ENCODE measurements around the gene NETO1.

NETO1 gene

GRCh38 chr18:72867746-72868584 is at the start of gene NETO1:
Gene NETO1 (minus strand): TSS chr18:72867987. CDS start chr18:72867291, 696 bp downstream.
- no peak for DNase-seq

GRCh38 chr18:72910045-72910444 is 42.3 kb upstream of the NETO1 start:
- no peak for DNase-seq

- DNase-seq = no peak
Measured at GRCh38 chr18:72908181-72908580, 40.4 kb upstream of the NETO1 start.

GRCh38 chr18:72903033-72903432 is 35.2 kb upstream of the NETO1 start:
- no peak for DNase-seq

- no peak for DNase-seq
Measured at GRCh38 chr18:72899338-72899737, 31.6 kb upstream of the NETO1 start.

GRCh38 chr18:72898870-72899269 is 31.1 kb upstream of the NETO1 start:
- DNase-seq = no peak

GRCh38 chr18:72895548-72895947 is 27.8 kb upstream of the NETO1 start:
- no peak for DNase-seq

GRCh38 chr18:72878561-72878960 is 10.8 kb upstream of the NETO1 start:
- no peak for DNase-seq

- no peak for DNase-seq
Measured at GRCh38 chr18:72878143-72878542, 10.4 kb upstream of the NETO1 start.

GRCh38 chr18:72871091-72871490 is 3.3 kb upstream of the NETO1 start:
- DNase-seq = no peak

- DNase-seq = no peak
Measured at GRCh38 chr18:72869226-72870185, 1.7 kb upstream of the NETO1 start.

- no peak for DNase-seq
Measured at GRCh38 chr18:72868585-72869225, 918 bp upstream of the NETO1 start.

- DNase-seq = no peak
Measured at GRCh38 chr18:72866901-72867745, 664 bp downstream of the NETO1 start.

GRCh38 chr18:72866442-72866900 is 1.3 kb downstream of the NETO1 start:
- no peak for DNase-seq

- no peak for DNase-seq
Measured at GRCh38 chr18:72863754-72864153, 4.0 kb downstream of the NETO1 start.

GRCh38 chr18:72859088-72859487 is 8.7 kb downstream of the NETO1 start:
- DNase-seq = no peak

- DNase-seq = no peak
Measured at GRCh38 chr18:72849671-72850070, 18.1 kb downstream of the NETO1 start.

- no peak for DNase-seq
Measured at GRCh38 chr18:72848503-72849237, 19.1 kb downstream of the NETO1 start.

- DNase-seq = no peak
Measured at GRCh38 chr18:72847771-72848170, 20.0 kb downstream of the NETO1 start.

- DNase-seq = no peak
Measured at GRCh38 chr18:72846736-72847533, 20.9 kb downstream of the NETO1 start.
